Esophagus muscularis mucosa (tissue), 4 donors: Measurements from ENCODE around the gene SAXO2.
"Not testable (repeated sequence)": the region's sequence is repeated elsewhere in the genome, so short reads cannot be mapped to it uniquely, and the experiment has no call there.

Experiments
- CTCF ChIP-seq, 3 experiments: fragments of 200-600 bp in 2 of 3; fragments of 450-650 bp in 1 of 3; sonication (generic) in 2 of 3; IDR thresholded peaks; one replicate each; pipeline ENCODE4 v1.5.1; 2017 to 2019; ENCODE audit warnings: antibody characterized with exemption in 3 of 3, mild to moderate bottlenecking in 2 of 3, moderate library complexity in 1 of 3
- EP300 ChIP-seq: sonication (generic); formaldehyde crosslinking; IDR thresholded peaks from one replicate; pipeline ENCODE4 v1.6.1; 2017; ENCODE audit warnings: antibody characterized with exemption
- POLR2AphosphoS5 ChIP-seq, 2 donors: sonication (generic); formaldehyde crosslinking; IDR thresholded peaks; one replicate each; pipeline ENCODE4 v1.6.1; 2017; ENCODE audit warnings: antibody characterized with exemption in 2 of 2

- TF ChIP-seq CTCF (IDR thresholded peaks at IDR 0.05); POLR2AphosphoS5 (IDR thresholded peaks at IDR 0.05); EP300: not testable (repeated sequence)
Observed at GRCh38 chr15:82316247-82317090, 53.9 kb downstream of the SAXO2 start.
